Thyroid gland (tissue), 4 donors: ENCODE results near the gene ATXN7L1. TPM values are rescaled to one million over a fixed set of nuclear protein-coding genes. Genes with fewer than 3 reads are reported as not detected.
"Not testable (repeated sequence)": the region's sequence is repeated elsewhere in the genome, so short reads cannot be mapped to it uniquely, and the experiment has no call there.

Source experiments
- DNase-seq, 2 donors: peaks; one replicate each; pipeline ENCODE4 v3.0.0-alpha.2; 2019
- H3K27ac ChIP-seq, 3 donors: fragments of 200-600 bp; sonication (generic); 1 replicate in 2 of 3; 2 replicates in 1 of 3; pipeline ENCODE4 v1.5.1; 2016 to 2019; ENCODE audit warnings: mild to moderate bottlenecking in 1 of 3, moderate library complexity in 1 of 3
- H3K27me3 ChIP-seq: fragments of 200-600 bp; sonication (generic); one replicate; pipeline ENCODE4 v1.5.1; 2019
- H3K36me3 ChIP-seq, 2 donors: fragments of 200-600 bp; sonication (generic); one replicate each; pipeline ENCODE4 v1.5.1; 2016 to 2019
- H3K4me1 ChIP-seq, 2 donors: fragments of 200-600 bp; sonication (generic); one replicate each; pipeline ENCODE4 v1.5.1; 2017 to 2019
- H3K4me3 ChIP-seq, 3 donors: fragments of 200-600 bp; sonication (generic); replicated peaks in 1 of 3; 1 replicate in 2 of 3; 2 replicates in 1 of 3; pipeline ENCODE4 v1.5.1; 2016; ENCODE audit warnings: mild to moderate bottlenecking in 1 of 3
- H3K9me3 ChIP-seq: fragments of 200-600 bp; sonication (generic); one replicate; pipeline ENCODE4 v1.5.1; 2017
- POLR2A ChIP-seq, 2 donors: fragments of 450-650 bp; IDR thresholded peaks; one replicate each; pipeline ENCODE4 v1.6.1; 2017; ENCODE audit warnings: antibody characterized with exemption in 2 of 2, mild to moderate bottlenecking in 2 of 2, moderate library complexity in 1 of 2
- WGBS, 2 donors: methylation state at CpG; one replicate each; pipeline ENCODE4 v1.1.5; 2017; 5-methylcytosine and 5-hydroxymethylcytosine counted together
- intact Hi-C: fragments of 100-400 bp; cut with DNase I; formaldehyde crosslinking; loops from one replicate; pipeline ENCODE4 v1.15.1; 2023
- total RNA-seq, 4 donors: library from RNA; depleted of rRNA; stranded (reverse); fragments of >200 nt; gene quantifications; one replicate each; pipeline ENCODE4 v1.2.3, GENCODE V29; 2016
- TF ChIP-seq, protein P1 (sequence below), 6 experiments: fragments of 200-600 bp in 3 of 6; fragments of 450-650 bp in 3 of 6; sonication (generic) in 3 of 6; IDR thresholded peaks; one replicate each; pipeline ENCODE4 v1.5.1; 2016 to 2019; ENCODE audit warnings: antibody characterized with exemption in 6 of 6, mild to moderate bottlenecking in 2 of 6, inconsistent platforms in 1 of 6, moderate library complexity in 1 of 6

ATXN7L1 gene
- total RNA-seq, 4 donors from 2014 or later: 21.8 to 24.4 (median 22.8) TPM

DNA sequence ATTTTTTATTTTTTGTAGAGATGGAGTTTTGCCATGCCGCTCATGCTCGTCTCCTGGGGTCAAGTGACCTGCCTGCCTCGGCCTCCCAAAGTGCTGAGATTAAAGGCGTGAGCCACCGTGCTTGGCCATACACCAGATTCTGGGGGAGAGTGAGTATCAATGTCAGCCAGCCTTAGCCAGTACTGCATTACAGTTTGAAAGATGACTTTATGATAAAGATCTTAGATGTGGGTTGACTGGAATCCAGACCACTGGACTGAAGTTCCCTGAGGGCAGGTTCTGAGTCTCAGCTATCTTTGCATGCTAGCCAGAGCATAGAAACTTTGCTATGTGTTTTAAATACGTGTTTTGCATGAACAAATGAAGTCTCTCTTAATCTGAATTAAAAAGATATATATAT lies 177.9 kb downstream of the ATXN7L1 start:
- intact Hi-C loops: no loop called here
- H3K9me3 ChIP-seq: no peaks in the 10 kb centered on the region
- H3K27ac ChIP-seq: no peak overlapping the region
- no peak for TF ChIP-seq POLR2A (IDR thresholded peaks at IDR 0.05)
- TF ChIP-seq, protein P1, sequence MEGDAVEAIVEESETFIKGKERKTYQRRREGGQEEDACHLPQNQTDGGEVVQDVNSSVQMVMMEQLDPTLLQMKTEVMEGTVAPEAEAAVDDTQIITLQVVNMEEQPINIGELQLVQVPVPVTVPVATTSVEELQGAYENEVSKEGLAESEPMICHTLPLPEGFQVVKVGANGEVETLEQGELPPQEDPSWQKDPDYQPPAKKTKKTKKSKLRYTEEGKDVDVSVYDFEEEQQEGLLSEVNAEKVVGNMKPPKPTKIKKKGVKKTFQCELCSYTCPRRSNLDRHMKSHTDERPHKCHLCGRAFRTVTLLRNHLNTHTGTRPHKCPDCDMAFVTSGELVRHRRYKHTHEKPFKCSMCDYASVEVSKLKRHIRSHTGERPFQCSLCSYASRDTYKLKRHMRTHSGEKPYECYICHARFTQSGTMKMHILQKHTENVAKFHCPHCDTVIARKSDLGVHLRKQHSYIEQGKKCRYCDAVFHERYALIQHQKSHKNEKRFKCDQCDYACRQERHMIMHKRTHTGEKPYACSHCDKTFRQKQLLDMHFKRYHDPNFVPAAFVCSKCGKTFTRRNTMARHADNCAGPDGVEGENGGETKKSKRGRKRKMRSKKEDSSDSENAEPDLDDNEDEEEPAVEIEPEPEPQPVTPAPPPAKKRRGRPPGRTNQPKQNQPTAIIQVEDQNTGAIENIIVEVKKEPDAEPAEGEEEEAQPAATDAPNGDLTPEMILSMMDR (IDR thresholded peaks at IDR 0.05): no peak
- 95 to 98% methylated on average over 6 of the region's 6 CpGs for WGBS, 2 donors
- H3K36me3 ChIP-seq: no peaks in the 10 kb centered on the region
- no peaks in the 10 kb centered on the region for H3K27me3 ChIP-seq
- H3K4me1 ChIP-seq: peaks cover 14 to 25% of the 10 kb centered on the region in 2 donors
- no peak for DNase-seq
- no peak overlapping the region for H3K4me3 ChIP-seq

DNA sequence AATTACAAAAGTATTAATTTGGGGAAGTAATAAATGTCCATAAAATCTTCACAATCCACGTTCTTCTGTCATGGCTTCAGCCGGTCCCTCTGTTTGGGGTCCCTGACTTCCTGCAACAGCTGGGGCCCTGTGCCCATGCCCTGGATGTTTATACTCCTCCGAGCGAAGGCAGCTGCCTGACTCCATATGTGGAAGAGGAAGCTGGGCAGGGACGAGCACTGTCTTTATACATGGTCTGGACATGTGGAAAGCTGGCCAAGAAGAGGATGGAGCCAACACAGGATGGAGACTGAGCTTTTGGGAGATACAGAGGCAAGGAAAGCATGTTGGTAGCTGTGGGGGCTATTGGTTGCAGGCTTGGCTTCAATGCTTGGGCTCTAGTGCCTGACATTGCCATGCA lies 178.6 kb downstream of the ATXN7L1 start:
- Histone ChIP-seq H3K27ac (no peak overlapping the region), H3K27me3 (no peaks in the 10 kb centered on the region), H3K9me3 (no peaks in the 10 kb centered on the region), H3K4me1 (peaks cover 13 to 21% of the 10 kb centered on the region in 2 donors), H3K4me3 (no peak overlapping the region), H3K36me3 (no peaks in the 10 kb centered on the region)
- DNase-seq: no peak
- 96 to 100% methylated on average over 5 of the region's 5 CpGs for WGBS, 2 donors
- no peak for TF ChIP-seq POLR2A (IDR thresholded peaks at IDR 0.05)
- TF ChIP-seq, protein P1 (IDR thresholded peaks at IDR 0.05): no peak
- intact Hi-C loops: no loop called here

DNA sequence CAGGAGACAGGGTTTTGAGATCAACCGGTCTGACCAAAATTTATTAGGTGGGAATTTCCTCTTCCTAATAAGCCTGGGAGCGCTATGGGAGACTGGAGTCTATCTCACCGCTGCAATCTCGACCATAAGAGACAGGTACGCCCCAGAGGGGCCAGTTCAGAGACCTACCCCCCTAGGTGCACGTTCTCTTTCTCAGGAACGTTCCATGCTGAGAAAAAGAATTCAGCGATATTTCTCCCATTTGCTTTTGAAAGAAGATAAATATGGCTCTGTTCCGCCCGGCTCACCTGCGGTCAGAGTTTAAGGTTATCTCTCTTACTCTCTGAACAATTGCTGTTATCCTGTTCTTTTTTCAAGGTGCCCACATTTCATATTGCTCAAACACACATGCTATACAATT lies 179.2 kb downstream of the ATXN7L1 start:
- H3K4me1 ChIP-seq: peaks cover 19 to 24% of the 10 kb centered on the region in 2 donors
- H3K9me3 ChIP-seq, H3K27ac ChIP-seq, H3K4me3 ChIP-seq, H3K36me3 ChIP-seq, H3K27me3 ChIP-seq, DNase-seq, intact Hi-C loops: not testable (repeated sequence)
- 81% methylated on average over 11 of the region's 11 CpGs for WGBS, 2 donors

DNA sequence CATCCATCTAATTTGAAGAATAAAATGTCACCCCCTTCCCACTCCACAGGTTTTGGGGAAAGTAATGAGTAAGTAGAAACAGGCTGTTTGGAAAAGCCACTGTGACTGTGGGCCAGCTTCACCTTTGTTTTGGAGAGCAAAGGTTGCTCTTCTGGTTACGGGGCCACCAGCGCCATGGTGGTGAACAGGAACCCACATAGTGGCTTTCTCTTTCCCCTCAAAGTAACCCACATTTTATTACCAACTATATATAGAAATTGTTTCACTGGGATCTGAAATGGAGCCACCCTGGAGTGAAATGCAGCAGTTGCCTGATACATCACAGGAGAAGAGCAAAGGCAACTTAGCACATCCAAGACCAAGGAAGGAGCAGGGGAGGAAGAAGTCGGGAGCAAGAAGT lies 182.8 kb downstream of the ATXN7L1 start:
- H3K27me3 ChIP-seq: no peaks in the 10 kb centered on the region
- intact Hi-C loops: no loop called here
- no peak overlapping the region for H3K4me3 ChIP-seq
- H3K9me3 ChIP-seq: no peaks in the 10 kb centered on the region
- whole genome bisulfite sequencing, 2 donors: 94 to 98% methylated on average over 3 of the region's 3 CpGs
- peaks cover 35 to 37% of the 10 kb centered on the region in 2 donors for H3K4me1 ChIP-seq
- no peaks in the 10 kb centered on the region for H3K36me3 ChIP-seq
- no peak for DNase-seq
- TF ChIP-seq, protein P1 (IDR thresholded peaks at IDR 0.05): no peak
- TF ChIP-seq POLR2A (IDR thresholded peaks at IDR 0.05): no peak
- no peak overlapping the region for H3K27ac ChIP-seq

DNA sequence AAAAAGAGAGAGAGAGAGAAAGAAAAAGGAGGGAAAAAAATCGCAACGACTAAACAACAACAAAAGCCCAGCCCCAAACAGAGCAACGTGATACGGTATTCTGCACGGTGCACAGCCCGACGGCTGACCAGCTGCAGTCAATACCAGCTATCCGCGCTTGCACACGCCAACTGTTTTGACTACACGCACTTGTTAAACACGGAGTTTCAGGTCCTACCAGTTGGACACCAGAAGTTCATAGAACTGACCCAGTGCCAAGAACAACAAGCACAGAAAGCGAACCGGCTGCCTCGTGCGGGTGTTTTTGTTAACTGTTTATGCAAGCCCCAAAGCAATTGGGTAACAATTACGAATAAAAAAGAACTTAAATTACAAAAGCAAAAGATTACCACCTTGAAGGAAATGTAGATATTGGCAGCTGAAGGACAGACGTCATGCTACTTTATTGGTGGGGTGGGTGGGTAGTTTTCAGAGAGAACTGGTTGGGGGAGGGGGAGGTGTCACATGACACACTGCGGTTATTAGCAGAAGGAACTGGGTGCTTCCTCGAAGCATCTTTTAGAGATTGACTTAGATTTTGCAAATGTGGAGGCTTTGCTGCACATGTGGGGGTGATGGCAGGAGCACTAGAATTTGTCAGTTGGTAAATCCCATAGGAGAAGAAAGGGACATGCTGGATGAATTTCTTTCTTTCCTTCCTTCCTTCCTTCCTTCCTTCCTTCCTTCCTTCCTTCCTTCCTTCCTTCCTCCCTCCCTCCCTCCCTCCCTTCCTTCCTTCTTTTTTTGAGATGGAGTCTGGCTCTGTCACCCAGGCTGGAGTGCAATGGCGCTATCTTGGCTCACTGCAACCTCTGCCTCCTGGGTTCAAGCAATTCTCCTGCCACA lies 184.5 kb downstream of the ATXN7L1 start:
- Histone ChIP-seq H3K27me3 (no peaks in the 10 kb centered on the region), H3K4me3 (peak overlapping the region in 2 of 3 donors; percentile 24 to 26), H3K27ac (peak overlapping the region; percentile 46 to 88 (median 77)), H3K9me3 (no peaks in the 10 kb centered on the region), H3K4me1 (peaks cover 40 to 42% of the 10 kb centered on the region in 2 donors), H3K36me3 (no peaks in the 10 kb centered on the region)
- TF ChIP-seq, protein P1 (IDR thresholded peaks at IDR 0.05): no peak
- TF ChIP-seq POLR2A (IDR thresholded peaks at IDR 0.05): peak in 1 of 2 donors; percentile 41
- DNase-seq: peak; percentile 89 to 92
- 2 to 4% methylated on average over 21 of the region's 21 CpGs for WGBS, 2 donors
- intact Hi-C loops: no loop called here
